BE2C (cell line): ENCODE results near the gene FNTB.

ENCODE experiments used
- DNase-seq: peaks from one replicate; pipeline ENCODE4 v3.0.0-alpha.2; 2020
- H3K27me3 ChIP-seq: fragments of 250-450 bp; sonication (Bioruptor Pico); 2 replicates; pipeline ENCODE4 v1.5.1; 2020; ENCODE audit warnings: mild to moderate bottlenecking
- H3K36me3 ChIP-seq: fragments of 250-450 bp; sonication (Bioruptor Pico); 2 replicates; pipeline ENCODE4 v1.5.1; 2020; ENCODE audit warnings: mild to moderate bottlenecking
- H3K4me1 ChIP-seq: fragments of 250-450 bp; sonication (Bioruptor Pico); 2 replicates; pipeline ENCODE4 v1.5.1; 2020
- H3K4me3 ChIP-seq: 2 replicates; pipeline ENCODE4 v1.5.1; 2011; ENCODE audit warnings: low read depth, low read length
- H3K9me3 ChIP-seq: fragments of 250-450 bp; sonication (Bioruptor Pico); 2 replicates; pipeline ENCODE4 v1.5.1; 2020
- CTCF ChIP-seq: IDR thresholded peaks from 2 replicates; pipeline ENCODE4 v1.5.1; 2012; ENCODE audit warnings: mild to moderate bottlenecking, low read depth, low read length

FNTB gene

GRCh38 chr14:65035049-65035448, 48.4 kb downstream of the FNTB start:
- DNase-seq = peak; percentile 55
- H3K4me3 ChIP-seq = no peak overlapping the region
- TF ChIP-seq CTCF = no peak

GRCh38 chr14:65038966-65039365, 52.3 kb downstream of the FNTB start:
- H3K9me3 ChIP-seq = no peaks in the 10 kb centered on the region
- H3K4me1 ChIP-seq = peaks cover 11% of the 10 kb centered on the region
- TF ChIP-seq CTCF = no peak
- no peaks in the 10 kb centered on the region for H3K27me3 ChIP-seq
- no peak overlapping the region for H3K4me3 ChIP-seq
- DNase-seq = no peak
- H3K36me3 ChIP-seq = peaks cover 7% of the 10 kb centered on the region

More at GRCh38 chr14:65035049-65035448, 48.4 kb downstream of the FNTB start:
- peaks cover 11% of the 10 kb centered on the region for H3K4me1 ChIP-seq
- no peaks in the 10 kb centered on the region for H3K27me3 ChIP-seq
- H3K9me3 ChIP-seq = no peaks in the 10 kb centered on the region
- H3K36me3 ChIP-seq = peaks cover 15% of the 10 kb centered on the region

GRCh38 chr14:65040666-65041433, 54.2 kb downstream of the FNTB start:
- no peak for TF ChIP-seq CTCF
- Histone ChIP-seq H3K36me3 (peaks cover 7% of the 10 kb centered on the region), H3K4me1 (no peaks in the 10 kb centered on the region), H3K27me3 (no peaks in the 10 kb centered on the region), H3K4me3 (no peak overlapping the region), H3K9me3 (no peaks in the 10 kb centered on the region)
- no peak for DNase-seq

GRCh38 chr14:65041434-65041915, 54.8 kb downstream of the FNTB start:
- DNase-seq = no peak
- H3K4me3 ChIP-seq = no peak overlapping the region
- TF ChIP-seq CTCF = no peak
- no peaks in the 10 kb centered on the region for H3K27me3 ChIP-seq
- peaks cover 7% of the 10 kb centered on the region for H3K36me3 ChIP-seq
- H3K9me3 ChIP-seq = no peaks in the 10 kb centered on the region
- no peaks in the 10 kb centered on the region for H3K4me1 ChIP-seq

GRCh38 chr14:65042296-65042695, 55.6 kb downstream of the FNTB start:
- TF ChIP-seq CTCF = no peak
- no peak overlapping the region for H3K4me3 ChIP-seq
- peaks cover 7% of the 10 kb centered on the region for H3K36me3 ChIP-seq
- H3K4me1 ChIP-seq = no peaks in the 10 kb centered on the region
- no peaks in the 10 kb centered on the region for H3K9me3 ChIP-seq
- DNase-seq = no peak
- no peaks in the 10 kb centered on the region for H3K27me3 ChIP-seq

- Histone ChIP-seq H3K36me3 (peaks cover 7% of the 10 kb centered on the region), H3K27me3 (no peaks in the 10 kb centered on the region), H3K4me1 (no peaks in the 10 kb centered on the region), H3K9me3 (no peaks in the 10 kb centered on the region), H3K4me3 (no peak overlapping the region)
- DNase-seq = no peak
- TF ChIP-seq CTCF = no peak
These were observed 56.2 kb downstream of the FNTB start for GRCh38 chr14:65042731-65043372.
